K562 (cell line): ENCODE results near the gene TAF1L. TPM values are rescaled to one million over a fixed set of nuclear protein-coding genes. Genes with fewer than 3 reads are reported as not detected.

Source experiments
- ATAC-seq: fragments of 200-7000 bp; cut with Tn5 transposase; 3 replicates; pipeline ENCODE4 v1.9.1; 2020; ENCODE audit warnings: moderate library complexity
- BruUV-seq: library from RNA; stranded (reverse); fragments of 400-500 nt; replicated peaks from 2 replicates; lab custom pipeline; 2021; lab: Mats Ljungman, UMichigan
- CTCF ChIA-PET: fragments of 300-600 bp; formaldehyde crosslinking; extraction: SDS; loops from one replicate; lab custom pipeline; 2021; ENCODE audit warnings: low intra/inter-chr PET ratio; lab: Yijun Ruan, JAX
- POLR2A ChIA-PET: fragments of 300-600, 350-650 bp; sonication (Branson Sonifier 250); formaldehyde crosslinking; extraction: SDS; loops from one replicate; lab custom pipeline; 2021; ENCODE audit warnings: antibody characterized with exemption, inconsistent platforms; lab: Yijun Ruan, JAX
- DNase-seq, 4 experiments: peaks; one replicate each; pipeline versions ENCODE4 v3.0.0 to v3.0.0-alpha.2; 2011 to 2018; ENCODE audit warnings: low spot score in 3 of 4, mixed read lengths in 3 of 4; ENCODE audit errors: extremely low read depth in 1 of 4
- FAIRE-seq: peaks from 2 replicates; lab custom pipeline; 2011; peaks lifted over from hg19 to GRCh38; lab: Jason Lieb, UNC
- H2AFZ ChIP-seq: 2 replicates; pipeline ENCODE4 v1.6.0; 2011; ENCODE audit warnings: low read depth, low read length, control low read depth, inconsistent platforms
- H3K27ac ChIP-seq: fragments of 200-600 bp; 3 replicates; pipeline ENCODE4 v1.8.0; 2011; ENCODE audit warnings: low read depth, mild to moderate bottlenecking, control low read depth, inconsistent platforms, low read length, moderate library complexity, mixed read lengths; ENCODE audit errors: extremely low read depth
- H3K27me3 ChIP-seq, 2 experiments: fragments of 300-600 bp in 1 of 2; 2 replicates in 1 of 2; 3 replicates in 1 of 2; pipeline versions ENCODE4 v1.6.0 to v1.8.0; 2011; ENCODE audit warnings: inconsistent platforms in 2 of 2, low read length in 2 of 2, mild to moderate bottlenecking in 1 of 2, mixed read lengths in 1 of 2, moderate library complexity in 1 of 2; ENCODE audit not compliant: control insufficient read depth in 2 of 2, insufficient read depth in 2 of 2
- H3K36me3 ChIP-seq: fragments of 300-600 bp; 3 replicates; pipeline ENCODE4 v1.8.0; 2011; ENCODE audit warnings: mild to moderate bottlenecking, low read length, inconsistent platforms; ENCODE audit not compliant: control insufficient read depth, insufficient read depth
- H3K4me1 ChIP-seq, 2 experiments: fragments of 200-600 bp in 1 of 2; replicated peaks in 1 of 2; 2 replicates in 1 of 2; 3 replicates in 1 of 2; pipeline versions ENCODE4 v1.5.1 to v1.8.0; 2011; ENCODE audit warnings: inconsistent platforms in 2 of 2, low read length in 2 of 2, mild to moderate bottlenecking in 1 of 2, mixed read lengths in 1 of 2, moderate library complexity in 1 of 2; ENCODE audit not compliant: control insufficient read depth in 2 of 2, insufficient read depth in 2 of 2
- H3K4me2 ChIP-seq: 2 replicates; pipeline ENCODE4 v1.6.1; 2011; ENCODE audit warnings: low read length, control low read depth, inconsistent platforms, mixed read lengths; ENCODE audit not compliant: insufficient read depth
- H3K4me3 ChIP-seq: fragments of 200-600 bp; sonication (generic), shearing (Covaris generic); 2 replicates; pipeline ENCODE4 v1.5.1; 2016; ENCODE audit warnings: control low read depth, inconsistent platforms
- H3K79me2 ChIP-seq: fragments of 200-600 bp; 3 replicates; pipeline ENCODE4 v1.8.0; 2011; ENCODE audit warnings: low read length, inconsistent platforms; ENCODE audit not compliant: control insufficient read depth, insufficient read depth
- H3K9ac ChIP-seq, 2 experiments: 2 replicates each; pipeline versions ENCODE4 v1.6.0 to v1.6.1; 2011; ENCODE audit warnings: low read depth in 2 of 2, low read length in 2 of 2, control low read depth in 1 of 2, inconsistent platforms in 1 of 2, mild to moderate bottlenecking in 1 of 2, mixed read lengths in 1 of 2; ENCODE audit not compliant: insufficient read depth in 1 of 2
- H3K9me1 ChIP-seq: one replicate; pipeline ENCODE4 v1.6.0; 2011; ENCODE audit warnings: inconsistent platforms, mild to moderate bottlenecking, low read length, moderate library complexity; ENCODE audit not compliant: control insufficient read depth, insufficient read depth
- H3K9me3 ChIP-seq: replicated peaks from 2 replicates; pipeline ENCODE4 v1.5.1; 2011; ENCODE audit warnings: low read depth, low read length, inconsistent platforms; ENCODE audit not compliant: control insufficient read depth, insufficient read depth
- H4K20me1 ChIP-seq: replicated peaks from 2 replicates; pipeline ENCODE4 v1.6.1; 2011; ENCODE audit warnings: low read length, inconsistent platforms, mixed read lengths; ENCODE audit not compliant: control insufficient read depth, insufficient read depth
- BCOR ChIP-seq: fragments of 450-650 bp; IDR thresholded peaks from 2 replicates; pipeline ENCODE4 v1.6.1; 2016
- E2F1 ChIP-seq: sonication (generic); formaldehyde crosslinking; IDR thresholded peaks from 2 replicates; pipeline ENCODE4 v1.8.1; 2023; ENCODE audit warnings: mild to moderate bottlenecking, missing genetic modification reagents, moderate library complexity
- EWSR1 ChIP-seq: fragments of 450-650 bp; IDR thresholded peaks from 2 replicates; pipeline ENCODE4 v1.6.1; 2018; ENCODE audit warnings: borderline replicate concordance, mild to moderate bottlenecking, low read depth, moderate library complexity; ENCODE audit not compliant: partially characterized antibody
- GABPB1 ChIP-seq: sonication (generic); formaldehyde crosslinking; IDR thresholded peaks from 2 replicates; pipeline ENCODE4 v1.8.0; 2022; ENCODE audit warnings: mild to moderate bottlenecking, missing genetic modification reagents
- RCOR1 ChIP-seq, 2 experiments: IDR thresholded peaks; 2 replicates each; pipeline ENCODE4 v1.6.1; 2012; ENCODE audit warnings: low read depth in 2 of 2, low read length in 2 of 2, borderline replicate concordance in 1 of 2, improper control_type of control experiment in 1 of 2
- WGBS: fragments of 100-300 bp; shearing (Covaris generic); methylation state at CpG from one replicate; pipeline ENCODE4 v1.1.6; 2016; ENCODE audit warnings: low coverage, mixed read lengths; ENCODE audit not compliant: insufficient coverage; ENCODE audit errors: missing lambda C conversion rate; 5-methylcytosine and 5-hydroxymethylcytosine counted together
- in situ Hi-C: fragments of 300-500 bp; cut with MboI; formaldehyde crosslinking; loops from 4 replicates; pipeline ENCODE4 v1.15.0; 2018; ENCODE audit warnings: inconsistent platforms, mixed read lengths
- intact Hi-C: fragments of 100-400 bp; cut with micrococcal nuclease; formaldehyde crosslinking; loops from 2 replicates; pipeline ENCODE4 v1.14.2; 2022
- polyA plus RNA-seq, 8 experiments: library from polyadenylated mRNA; depleted of rRNA in 4 of 8; stranded (reverse) in 5 of 8; unstranded in 3 of 8; fragments of >200 nt; fragmentation: Nextera tagmentation in 2 of 8; fragmentation: Illumina TruSeq in 1 of 8; extraction: Ambion mirVana in 2 of 8; extraction: Trizol in 1 of 8; gene quantifications; 2 replicates each; pipeline versions ENCODE4 v1.2.1 to v1.2.3, GENCODE V29; 2011 to 2014; ENCODE audit warnings: inconsistent platforms in 1 of 8, missing spikeins in 1 of 8
- total RNA-seq, 7 experiments: library from RNA; depleted of rRNA in 6 of 7; stranded (reverse); fragments of >200 nt in 6 of 7; fragmentation: Illumina TruSeq in 2 of 7; extraction: Trizol in 2 of 7; gene quantifications; 2 replicates each; pipeline versions ENCODE4 v1.2.1 to v1.2.3, GENCODE V29; 2011 to 2021; ENCODE audit warnings: low replicate concordance in 1 of 7

TAF1L gene
- total and polyA plus RNA-seq, 9 of the 15 experiments (the other 6 are each of a cell fraction or from before 2014, with no cell fraction given), result 0.01 to 0.04 (median 0.03) TPM; not detected in 3

- Histone ChIP-seq H3K9ac (no peak overlapping the region), H3K4me3 (no peak overlapping the region), H3K27me3 (no peaks in the 10 kb centered on the region; a peak in 1 of 5 replicates), H3K9me3 (no peaks in the 10 kb centered on the region), H3K79me2 (no peaks in the 10 kb centered on the region), H3K36me3 (no peaks in the 10 kb centered on the region), H3K4me2 (no peak overlapping the region), H2AFZ (no peak overlapping the region), H3K4me1 (no peaks in the 10 kb centered on the region), H4K20me1 (no peaks in the 10 kb centered on the region), H3K9me1 (no peaks in the 10 kb centered on the region), H3K27ac (no peak overlapping the region)
- WGBS, result 0% methylated on average over 2 of the region's 2 CpGs
- TF ChIP-seq E2F1 (CRISPR knock-in tag) (no peak), BCOR (no peak), RCOR1 (IDR thresholded peaks at IDR 0.05; ENCODE audit: borderline replicate concordance in 1 of 2, low read depth in 2 of 2, low read length in 2 of 2) (no peak), EWSR1 (no peak), GABPB1 (no peak)
- ATAC-seq (no peak), DNase-seq (no peak), FAIRE-seq (no peak)
- ChIA-PET POLR2A (no interaction called here), CTCF (no interaction called here)
- in situ Hi-C loops (no loop called here), intact Hi-C loops (no loop called here)
- no TSS peak for BruUV-seq
Observed at GRCh38 chr9:32606811-32607210, 28.7 kb downstream of the TAF1L start.
